Stimulated activated CD4-positive, alpha-beta T cell treated with anti-CD3 and anti-CD28 coated beads, Interleukin-15, amount 100 ng/mL, for 24 hours (primary cell): ENCODE results near the gene MOGAT3.
A peak's percentile ranks its signal among the peaks of the same experiment; 100 is the strongest.
"Not testable (repeated sequence)": the region's sequence is repeated elsewhere in the genome, so short reads cannot be mapped to it uniquely, and the experiment has no call there.

Source experiments
- DNase-seq: peaks from one replicate; pipeline ENCODE4 v3.0.0-alpha.2; 2020

Gene MOGAT3

DNA sequence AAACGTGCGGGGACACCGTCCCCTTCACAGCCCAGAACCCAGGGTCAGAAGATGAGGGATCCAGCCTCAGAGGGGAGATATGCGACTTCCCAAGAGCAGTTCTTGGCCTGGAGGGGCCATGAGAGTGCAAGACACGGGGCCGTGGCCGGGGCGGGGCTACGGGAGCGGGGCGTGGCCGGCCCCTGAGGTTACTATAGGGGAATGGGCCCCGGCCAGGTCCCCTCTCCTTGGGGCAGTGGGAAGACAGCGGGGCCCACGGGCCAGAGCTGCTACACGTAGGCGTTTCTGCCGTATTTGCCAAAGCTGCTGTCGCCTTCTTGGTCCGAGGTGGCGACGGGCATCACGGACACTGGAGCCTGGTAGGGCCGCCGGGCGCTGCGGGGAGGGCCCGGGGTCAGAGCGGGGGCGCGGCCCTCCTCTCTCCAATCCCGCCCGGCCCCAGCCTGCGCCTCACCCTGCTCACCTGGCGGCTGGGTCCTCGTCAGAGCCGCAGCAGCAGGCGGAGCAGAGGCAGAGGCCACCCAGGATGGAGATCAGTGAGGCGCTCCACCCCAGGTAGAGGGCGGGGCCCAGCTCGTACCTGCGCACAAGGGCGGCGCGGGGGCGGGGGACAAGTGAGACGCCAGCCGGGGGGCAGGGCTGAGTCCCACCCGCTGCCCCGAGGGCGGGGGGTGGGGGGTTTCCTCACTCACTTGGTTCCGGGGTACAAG lies 31.5 kb upstream of the MOGAT3 start:
- DNase-seq = no peak

DNA sequence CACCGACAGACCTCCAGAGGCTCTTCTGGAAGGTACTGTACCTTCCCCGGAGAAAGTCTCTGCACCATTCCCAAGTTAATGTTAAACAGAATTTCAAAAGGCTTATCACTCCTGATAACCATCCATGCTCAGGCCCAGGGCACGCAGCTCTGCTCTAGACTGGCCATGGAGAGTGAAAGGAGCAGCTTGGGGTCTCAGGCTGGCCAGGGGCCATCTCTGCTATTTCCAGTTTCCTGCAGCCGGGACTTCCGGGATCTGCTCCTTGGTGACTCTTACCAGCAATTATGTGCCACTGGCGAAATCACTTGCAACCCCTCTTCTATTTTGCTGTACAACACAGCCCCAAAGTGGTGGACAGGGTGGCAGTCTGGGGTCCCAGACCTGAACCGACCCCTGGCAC lies 30.8 kb upstream of the MOGAT3 start:
- no peak for DNase-seq

DNA sequence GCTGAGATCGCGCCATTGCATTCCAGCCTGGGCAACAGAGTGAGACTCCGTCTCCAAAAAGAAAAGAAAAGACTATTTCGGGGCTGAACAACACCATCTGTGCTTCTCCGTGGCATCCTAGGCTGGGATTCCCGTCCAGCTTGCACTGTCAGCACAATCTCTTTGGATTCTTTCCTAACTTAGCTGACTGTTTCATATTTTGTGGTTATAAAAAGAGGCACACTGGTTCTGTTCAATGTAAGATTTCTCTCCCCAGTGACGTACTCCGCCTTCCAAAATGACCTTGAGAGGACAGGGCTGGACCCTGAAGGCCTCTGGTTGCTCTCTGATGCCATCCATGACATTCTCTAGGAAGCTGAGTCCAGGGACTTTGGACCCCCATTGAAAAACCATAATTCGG lies 25.9 kb upstream of the MOGAT3 start:
- no peak for DNase-seq

DNA sequence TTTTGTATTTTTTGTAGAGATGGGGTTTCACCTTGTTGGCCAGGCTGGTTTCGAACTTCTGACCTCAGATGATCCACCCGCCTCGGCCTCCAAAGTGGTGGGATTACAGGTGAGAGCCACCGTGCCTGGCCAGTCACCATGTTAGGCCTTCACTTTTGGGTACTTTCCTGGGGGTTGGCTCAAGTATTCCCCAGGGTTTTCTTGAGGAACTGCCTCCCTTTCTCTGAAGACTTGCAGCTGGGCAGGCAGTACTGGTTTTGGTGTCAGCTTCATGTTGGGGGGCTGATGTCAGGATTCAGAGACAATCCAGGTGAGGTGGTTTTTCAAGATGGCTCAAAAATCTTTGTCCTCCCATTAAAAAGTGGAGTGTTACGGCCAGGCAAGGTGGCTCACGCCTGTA lies 24.8 kb upstream of the MOGAT3 start:
- no peak for DNase-seq

DNA sequence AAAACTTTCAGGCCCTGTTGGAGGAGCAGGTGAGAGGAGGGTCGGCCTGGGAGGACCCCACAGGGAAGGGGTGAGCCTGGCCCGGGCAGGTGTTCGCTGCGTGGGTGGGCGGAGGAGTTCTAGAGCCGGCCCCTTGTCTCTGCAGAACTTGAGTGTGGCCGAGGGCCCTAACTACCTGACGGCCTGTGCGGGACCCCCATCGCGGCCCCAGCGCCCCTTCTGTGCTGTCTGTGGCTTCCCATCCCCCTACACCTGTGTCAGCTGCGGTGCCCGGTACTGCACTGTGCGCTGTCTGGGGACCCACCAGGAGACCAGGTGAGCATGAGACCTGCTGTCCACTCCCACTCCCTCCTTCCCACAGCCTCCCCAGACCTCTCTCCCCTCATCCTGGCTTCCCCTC lies 22.7 kb upstream of the MOGAT3 start:
- DNase-seq = no peak

DNA sequence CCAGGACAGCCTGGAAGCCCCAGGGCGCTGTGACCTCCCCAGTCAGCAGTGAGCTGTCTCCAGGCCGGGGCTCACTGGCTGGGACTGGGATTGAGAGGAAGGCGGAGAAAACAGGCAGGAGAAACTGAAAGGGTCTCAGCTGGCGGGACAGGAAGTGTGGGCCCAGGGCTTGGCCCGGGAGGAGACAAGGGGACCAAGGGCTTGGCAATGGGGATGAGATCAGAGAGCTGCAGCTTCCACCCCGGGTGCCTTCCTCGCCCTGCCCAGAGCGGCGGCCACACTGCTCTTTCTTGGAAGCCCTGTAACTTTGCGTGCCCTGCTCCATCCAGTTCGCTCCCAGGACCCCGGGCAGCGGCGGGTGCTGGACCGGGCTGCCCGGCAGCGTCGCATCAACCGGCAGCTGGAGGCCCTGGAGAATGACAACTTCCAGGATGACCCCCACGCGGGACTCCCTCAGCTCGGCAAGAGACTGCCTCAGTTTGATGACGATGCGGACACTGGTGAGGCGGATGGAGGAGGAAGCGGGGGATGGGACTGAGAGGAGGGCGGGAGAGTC lies 21.5 kb upstream of the MOGAT3 start:
- no peak for DNase-seq

DNA sequence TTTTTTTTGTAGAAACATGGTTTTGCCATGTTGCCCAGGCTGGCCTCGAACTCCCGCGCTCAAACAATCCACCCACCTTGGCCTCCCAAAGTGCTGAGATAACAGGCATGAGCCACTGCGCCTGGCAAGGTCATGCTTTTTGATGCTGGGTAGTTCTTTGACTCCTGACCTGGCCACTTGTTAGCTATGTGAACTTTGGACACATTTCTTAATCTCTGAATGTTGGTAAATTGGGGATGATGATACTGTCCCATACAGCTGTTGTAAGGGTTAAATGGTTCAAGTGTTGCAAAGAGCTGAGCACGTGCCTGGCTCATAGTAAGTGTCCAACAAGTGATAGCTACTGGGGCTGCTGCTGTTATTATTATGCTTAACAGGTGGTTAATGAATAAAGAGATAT lies 19.5 kb upstream of the MOGAT3 start:
- DNase-seq = no peak

DNA sequence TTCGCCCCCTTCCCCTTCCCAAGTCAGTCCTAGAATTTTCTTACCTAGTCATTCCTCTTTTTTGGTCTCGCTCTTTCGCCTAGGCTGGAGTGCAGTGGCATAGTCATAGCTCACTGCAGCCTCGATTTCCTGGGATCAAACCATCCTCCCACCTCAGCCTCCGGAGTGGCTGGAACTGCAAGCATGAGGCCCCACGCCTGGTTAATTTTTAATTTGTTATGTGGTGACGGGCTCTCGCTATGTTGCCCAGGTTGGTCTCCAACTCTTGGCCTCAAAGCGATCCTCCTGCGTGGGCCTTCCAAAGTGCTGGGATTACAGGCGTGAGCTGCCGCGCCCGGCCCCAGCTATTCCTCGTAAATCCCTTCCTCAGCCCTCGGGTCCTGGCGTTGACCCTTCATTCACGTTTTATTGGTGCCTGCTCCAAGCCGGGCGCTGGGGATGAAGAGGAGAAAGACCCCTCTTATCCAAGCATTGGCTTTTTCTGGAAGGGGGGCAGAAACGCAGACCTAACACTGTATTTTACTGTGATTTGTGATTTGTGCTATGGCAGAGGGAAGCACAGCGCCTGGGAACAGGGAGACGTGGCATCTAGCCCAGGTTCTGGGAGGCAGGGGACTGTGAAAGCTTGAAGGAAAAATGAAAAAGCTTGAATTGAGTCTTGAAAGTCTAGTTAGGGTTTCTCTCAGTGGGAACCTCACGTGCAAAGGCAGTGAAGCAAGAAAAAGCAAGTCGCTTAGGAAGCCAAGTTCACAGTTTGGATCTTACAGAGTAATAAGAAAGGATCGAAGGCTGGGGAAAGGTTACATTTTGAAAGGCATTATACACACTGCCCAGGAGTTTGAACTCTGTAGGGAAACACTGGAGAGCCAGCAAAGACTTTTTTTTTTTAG lies 17.6 kb upstream of the MOGAT3 start:
- no peak for DNase-seq

DNA sequence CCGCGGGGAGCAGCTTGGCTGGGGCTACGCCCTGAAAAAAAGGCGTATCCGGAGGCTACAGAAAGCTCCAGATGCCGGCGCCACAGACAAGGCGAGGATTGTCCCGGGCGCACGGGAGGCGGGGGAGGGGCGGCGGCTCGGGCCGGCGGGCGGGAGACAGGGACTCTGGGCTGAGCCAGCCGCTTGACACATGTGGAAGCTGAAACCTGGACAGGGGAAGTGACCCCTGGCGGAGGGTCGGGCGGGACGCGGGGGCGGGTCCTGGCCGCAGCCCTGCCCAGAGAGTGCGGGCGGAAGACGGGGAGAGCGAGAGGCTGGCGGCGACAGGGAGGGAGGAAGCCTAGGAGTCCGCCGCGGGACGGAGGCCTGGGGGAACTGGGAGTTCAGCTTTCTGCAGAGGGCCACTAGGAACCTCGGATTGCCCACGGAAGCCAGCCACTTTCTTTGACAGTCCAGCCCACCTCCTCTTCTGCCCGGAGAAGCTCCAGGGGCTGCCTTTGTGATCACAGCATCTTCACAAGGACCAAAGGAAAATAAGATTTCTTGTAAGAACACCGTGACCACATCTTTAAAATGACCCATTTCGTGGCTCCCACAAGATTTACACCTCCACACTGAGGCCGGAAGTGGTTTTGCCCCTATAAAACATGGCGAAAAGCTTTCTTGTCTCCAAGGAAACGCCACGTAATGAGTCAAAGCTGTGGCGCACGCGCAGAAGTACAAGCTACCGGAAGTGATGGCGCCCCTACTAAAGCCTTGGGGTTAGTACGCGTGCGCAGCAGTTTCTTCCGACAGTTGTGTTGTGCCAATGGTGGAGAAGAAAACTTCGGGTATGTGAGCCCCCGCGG lies 16.8 kb upstream of the MOGAT3 start, which contains the start of the genes PLOD3 and ZNHIT1:
Gene PLOD3, minus strand, starts transcription at position 194 of the 848 bp plus-strand sequence. CDS start 307 bp downstream, outside the sequence.
Gene ZNHIT1, plus strand, starts transcription at position 778 of the 848 bp plus-strand sequence. Its CDS starts 31 bp downstream, at position 809.
- peak; percentile 96 for DNase-seq

DNA sequence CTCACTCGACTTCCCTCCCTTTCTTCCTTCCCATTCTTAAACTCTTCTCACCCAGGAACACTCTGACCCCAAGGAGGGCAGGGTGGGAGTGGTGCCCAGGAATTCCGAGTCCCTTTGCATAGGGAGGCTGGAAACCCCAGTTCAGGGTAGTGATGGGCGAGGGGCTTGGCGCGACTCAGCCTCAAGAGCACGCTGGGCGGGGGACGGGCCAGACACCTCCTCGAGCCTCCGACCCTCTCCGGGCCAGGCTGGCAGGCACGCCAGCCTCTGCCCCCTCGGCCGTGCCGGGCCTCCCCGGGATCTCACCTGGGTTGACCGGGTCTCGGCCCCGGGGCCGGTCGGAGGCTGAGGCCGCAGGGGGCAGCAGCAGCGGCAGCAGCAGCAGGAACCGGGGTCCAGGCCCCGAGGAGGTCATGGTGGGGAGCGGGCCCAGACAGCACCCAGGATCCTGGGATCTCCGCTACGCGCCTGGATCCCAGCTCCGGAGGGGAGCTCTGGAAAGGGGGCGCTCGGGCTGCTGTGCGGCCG lies 16.1 kb upstream of the MOGAT3 start:
- DNase-seq = peak; percentile 29

DNA sequence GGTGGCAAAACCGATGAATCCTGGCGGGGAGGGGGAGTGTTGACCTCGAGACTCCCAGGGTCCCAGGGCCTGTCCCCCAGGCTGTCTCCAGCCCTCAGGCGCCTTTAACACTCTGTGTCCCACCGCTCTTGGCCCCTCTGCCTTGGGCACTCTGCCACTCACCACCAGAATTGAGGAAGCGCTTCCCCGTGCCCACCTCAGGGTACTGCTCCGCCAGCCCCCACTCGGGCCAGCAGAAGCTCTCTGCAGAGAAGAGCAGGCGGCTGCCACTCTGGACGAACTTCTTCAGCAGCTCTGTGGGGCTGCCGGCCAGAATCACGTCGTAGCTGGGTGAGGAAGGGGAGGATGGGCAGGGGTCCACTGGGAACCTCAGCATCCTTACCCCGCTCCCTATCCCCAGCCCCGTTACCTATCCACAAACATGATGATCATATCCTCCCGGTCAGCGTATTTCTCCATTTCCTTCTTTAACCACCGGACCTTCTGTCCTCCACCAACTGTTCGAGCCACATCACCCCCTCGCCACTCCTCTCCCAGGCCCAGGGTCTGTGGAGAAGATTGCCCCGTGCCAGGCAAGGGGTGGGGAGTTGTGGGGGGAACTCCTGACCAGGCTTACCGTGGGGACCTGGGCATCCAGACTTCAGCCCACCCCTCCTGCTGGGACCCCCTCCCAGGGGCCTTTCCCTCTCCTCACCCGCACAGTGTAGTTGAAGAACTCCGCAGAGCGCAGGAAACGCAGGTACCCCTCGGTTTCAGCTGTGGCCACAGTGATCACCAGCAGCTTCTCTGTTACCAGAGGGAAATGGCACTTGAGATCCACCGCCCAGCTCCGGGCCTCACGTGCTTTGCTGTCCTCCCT lies 15.4 kb upstream of the MOGAT3 start:
- no peak for DNase-seq

DNA sequence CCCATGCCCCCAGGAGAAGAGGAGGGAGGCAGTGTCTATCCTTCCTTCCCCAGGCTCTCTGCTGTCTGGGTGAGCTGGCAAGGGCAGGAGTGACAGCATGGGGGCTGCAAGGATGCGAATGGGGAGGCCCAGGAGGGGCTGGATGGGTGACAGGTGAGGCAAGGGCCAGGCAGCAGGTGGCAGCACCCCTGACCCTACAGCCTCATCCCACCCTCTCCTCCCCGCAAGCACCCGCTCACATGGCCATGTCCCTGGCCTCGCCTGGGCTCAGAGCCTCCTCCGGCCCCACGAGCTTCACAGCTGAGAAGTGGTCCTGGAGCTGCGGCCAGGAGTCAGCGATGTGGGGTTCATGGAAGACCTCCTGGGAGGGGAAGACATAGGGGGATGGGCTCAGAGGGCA lies 11.2 kb upstream of the MOGAT3 start:
- no peak for DNase-seq

DNA sequence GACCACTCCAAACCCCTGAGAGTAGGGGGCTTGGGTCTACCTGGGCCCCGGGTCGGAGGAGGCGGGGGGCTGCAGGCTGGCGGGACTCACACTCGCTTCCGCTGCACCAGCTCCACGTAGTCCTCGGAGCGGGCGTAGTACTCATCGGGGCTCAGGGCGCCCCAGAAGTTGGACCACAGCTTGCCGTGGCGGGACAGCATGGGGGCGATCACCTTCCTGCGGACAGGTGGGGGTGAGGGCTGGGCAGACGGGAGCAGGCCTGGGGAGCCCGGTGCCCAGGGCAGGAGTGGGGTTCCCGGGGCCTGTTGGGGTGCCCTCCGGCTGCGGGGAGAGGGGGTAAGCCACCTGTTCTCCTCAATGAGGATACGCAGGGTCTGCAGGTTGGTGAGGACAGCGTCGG lies 10.7 kb upstream of the MOGAT3 start:
- no peak for DNase-seq

DNA sequence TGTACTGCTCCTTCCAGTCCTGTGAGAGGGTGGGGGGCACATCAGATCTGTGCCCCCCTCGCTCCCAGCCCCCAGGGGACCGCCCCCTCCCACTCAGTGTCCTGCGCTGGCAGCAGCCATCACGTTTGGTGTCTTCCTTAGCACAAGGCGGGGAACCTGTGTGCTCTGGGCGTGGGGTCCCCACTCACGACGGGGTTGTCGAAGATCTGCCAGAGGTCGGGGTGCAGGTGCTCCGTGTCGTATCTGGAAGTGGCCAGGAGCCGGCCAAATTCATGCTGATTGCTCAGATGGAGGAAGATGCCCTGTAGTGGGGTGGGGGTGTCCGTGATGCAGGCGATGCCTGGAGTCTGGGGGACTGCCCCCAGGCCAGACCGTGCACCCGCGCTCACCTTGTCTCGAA lies 9.3 kb upstream of the MOGAT3 start:
- DNase-seq = no peak

DNA sequence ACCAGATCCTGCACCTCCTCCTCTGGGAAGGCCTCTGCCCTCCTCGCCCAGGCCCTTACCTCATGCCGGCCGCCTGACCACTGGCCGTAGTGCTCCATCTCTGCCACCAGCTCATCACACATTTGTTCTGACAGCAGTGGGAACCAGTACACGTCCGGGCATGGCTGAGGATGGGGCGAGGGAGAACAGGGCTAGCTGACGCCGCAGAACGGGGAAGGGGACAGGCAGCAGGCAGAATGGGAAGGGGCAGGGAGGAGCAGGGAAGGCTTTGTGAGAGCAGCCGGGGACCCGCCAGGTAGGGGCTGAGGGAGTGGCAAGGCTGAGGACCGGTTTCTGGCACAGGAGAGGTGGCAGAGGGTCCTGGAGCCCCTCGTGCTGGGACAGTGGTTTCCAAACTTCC lies 8.0 kb upstream of the MOGAT3 start:
- no peak for DNase-seq

DNA sequence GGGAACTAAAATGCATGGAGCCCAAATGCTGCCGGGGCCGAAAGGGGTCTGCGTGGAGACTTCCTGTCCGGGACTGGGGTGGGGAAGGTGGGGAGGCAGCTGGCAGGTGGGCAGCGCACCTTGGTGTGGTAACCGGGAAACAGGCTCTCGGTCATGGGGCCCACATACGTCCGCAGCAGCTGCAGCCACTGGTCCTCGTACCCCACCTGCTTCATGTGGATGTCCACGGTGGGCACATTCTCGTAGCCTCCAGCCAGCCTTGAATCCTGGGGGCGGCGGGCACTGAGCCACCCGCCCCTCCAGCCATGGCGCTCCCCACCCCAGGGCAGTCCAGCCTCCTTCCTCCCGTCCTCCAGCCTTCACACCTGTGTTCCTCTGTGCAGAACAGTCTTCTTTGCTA lies 6.6 kb upstream of the MOGAT3 start:
- DNase-seq = no peak

DNA sequence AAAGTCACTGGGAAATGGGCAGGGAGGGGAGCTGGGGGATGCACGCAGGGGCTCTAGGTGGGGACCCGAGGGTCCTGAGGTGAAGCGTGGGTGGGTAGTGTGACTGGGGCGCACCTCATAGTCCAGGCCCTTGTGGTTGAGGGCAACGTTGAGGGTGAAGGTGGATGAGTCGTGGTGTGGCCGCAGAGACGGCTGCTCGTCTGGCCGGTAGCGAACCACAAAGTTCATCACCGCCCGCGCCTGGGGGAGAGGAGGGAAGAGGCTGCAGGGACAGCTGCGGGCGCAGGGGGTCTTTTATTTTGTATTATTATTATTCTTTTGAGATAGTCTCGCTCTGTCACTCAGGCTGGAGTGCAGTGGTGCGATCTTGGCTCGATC lies 5.8 kb upstream of the MOGAT3 start:
- no peak for DNase-seq

DNA sequence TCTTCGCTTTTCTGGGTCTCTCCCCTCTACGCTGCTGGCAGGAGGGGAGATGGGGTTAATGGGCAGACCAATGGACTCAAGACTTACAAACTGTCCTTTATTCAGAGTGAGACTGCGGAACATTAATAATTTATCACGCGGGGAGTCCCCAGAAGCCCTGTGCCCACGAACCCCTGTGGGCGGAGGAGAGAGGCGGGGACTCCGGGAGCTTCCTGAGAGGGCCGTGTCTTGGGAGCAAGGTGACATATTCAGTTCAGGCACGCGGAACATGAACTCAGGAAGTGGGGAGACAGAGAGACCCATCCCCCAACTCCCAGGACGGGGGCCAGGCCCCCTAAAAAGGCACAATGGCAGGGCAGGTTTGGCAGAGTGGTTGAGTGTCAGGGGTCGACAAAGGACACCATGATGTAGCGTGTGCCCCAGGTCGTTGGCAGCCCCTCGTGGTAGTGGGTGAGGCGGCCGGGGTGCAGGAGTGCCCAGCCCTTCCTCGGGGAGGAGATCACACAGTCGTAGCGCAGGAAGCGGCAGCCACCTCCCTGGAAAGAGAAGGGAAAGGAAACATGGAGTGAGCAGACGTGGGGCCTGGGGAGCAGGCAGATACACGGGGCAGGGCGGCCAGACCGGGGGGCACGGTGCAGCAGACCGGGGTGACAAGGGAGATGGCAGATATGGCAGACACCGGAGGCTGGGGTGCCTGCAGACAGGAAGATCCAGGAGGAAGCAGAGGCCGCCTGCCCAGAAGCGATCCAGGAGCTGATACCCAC lies 5.2 kb upstream of the MOGAT3 start:
- no peak for DNase-seq

DNA sequence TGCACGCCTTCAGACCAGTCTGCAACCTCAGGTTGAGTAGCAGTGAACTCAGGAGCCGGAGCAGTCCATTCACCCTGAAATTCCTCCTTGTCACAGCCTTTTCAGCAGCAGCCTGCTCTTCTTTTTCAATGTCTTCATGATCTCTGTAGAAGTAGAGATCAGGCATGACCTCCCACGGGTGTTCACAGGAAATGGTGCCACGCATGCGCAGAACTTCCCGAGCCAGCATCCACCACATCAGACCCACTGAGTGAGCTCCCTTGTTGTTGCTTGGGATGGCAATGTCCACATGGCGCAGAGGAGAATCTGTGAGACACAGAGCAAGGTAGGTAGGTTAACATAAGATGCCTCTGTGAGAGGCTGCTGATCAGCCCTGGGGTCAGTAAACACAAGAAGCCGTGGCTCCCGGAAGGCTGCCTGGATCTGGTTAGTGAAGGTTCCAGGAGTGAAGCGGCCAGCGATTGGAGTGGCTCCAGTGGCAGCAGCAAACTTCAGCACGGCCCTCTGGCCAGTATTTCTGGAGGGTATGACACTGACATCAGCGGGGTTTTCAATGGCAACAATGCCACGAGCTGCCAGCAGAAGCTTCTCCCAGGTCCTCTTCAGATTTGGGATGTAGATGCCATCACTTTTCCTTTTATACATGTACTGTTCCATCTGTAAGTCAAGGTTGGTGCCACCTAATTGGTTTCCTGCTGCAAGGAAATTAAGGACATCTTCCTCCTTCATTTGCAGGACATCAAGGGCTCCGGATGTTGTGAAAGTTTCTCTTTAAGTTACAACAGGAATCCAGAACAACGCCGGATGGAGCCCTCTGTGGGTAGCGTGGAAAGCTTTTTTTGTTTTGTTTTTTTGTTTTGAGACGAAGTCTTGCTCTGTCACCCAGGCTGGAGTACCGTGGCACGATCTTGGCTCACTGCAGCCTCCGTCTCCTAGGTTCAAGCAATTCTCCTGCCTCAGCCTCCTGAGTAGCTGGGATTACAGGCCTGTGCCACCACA lies 3.2 kb upstream of the MOGAT3 start:
- DNase-seq = not testable (repeated sequence)

DNA sequence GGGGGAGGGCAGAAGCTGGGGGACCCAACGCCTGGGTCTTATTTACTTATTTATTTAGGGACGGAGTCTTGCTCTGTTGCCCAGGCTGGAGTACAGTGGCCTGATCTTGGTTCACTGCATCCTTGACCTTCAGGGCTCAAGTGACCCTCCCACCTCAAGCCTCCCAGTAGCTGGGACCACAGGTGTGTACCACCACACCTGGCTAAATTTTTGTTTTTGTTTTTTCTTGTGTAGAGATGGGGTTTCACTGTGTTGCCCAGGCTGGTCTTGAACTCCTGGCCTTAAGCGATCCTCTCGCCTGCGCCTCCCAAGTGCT lies 1.7 kb upstream of the MOGAT3 start:
- DNase-seq = no peak
